ENCODE measurements around the gene TBC1D2. TPM values are rescaled to one million over a fixed set of nuclear protein-coding genes. Genes with fewer than 3 reads are reported as not detected.

Gene TBC1D2
- total and polyA plus RNA-seq, 10 of the 15 experiments (the other 5 are each of a cell fraction or from before 2014, with no cell fraction given), result 0.04 to 1.6 (median 1.1) TPM

GRCh38 chr9:98275159-98275558, 19.7 kb upstream of the TBC1D2 start (continued):
- TF ChIP-seq CREM (IDR thresholded peaks at IDR 0.05; ENCODE audit: low read depth), result no peak
- TF ChIP-seq EP300 (IDR thresholded peaks at IDR 0.05; ENCODE audit: borderline replicate concordance in 1 of 2, control insufficient read depth in 1 of 2, low read depth in 2 of 2, low read length in 2 of 2), result no peak
- TF ChIP-seq, protein P1, sequence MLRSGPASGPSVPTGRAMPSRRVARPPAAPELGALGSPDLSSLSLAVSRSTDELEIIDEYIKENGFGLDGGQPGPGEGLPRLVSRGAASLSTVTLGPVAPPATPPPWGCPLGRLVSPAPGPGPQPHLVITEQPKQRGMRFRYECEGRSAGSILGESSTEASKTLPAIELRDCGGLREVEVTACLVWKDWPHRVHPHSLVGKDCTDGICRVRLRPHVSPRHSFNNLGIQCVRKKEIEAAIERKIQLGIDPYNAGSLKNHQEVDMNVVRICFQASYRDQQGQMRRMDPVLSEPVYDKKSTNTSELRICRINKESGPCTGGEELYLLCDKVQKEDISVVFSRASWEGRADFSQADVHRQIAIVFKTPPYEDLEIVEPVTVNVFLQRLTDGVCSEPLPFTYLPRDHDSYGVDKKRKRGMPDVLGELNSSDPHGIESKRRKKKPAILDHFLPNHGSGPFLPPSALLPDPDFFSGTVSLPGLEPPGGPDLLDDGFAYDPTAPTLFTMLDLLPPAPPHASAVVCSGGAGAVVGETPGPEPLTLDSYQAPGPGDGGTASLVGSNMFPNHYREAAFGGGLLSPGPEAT (IDR thresholded peaks at IDR 0.05; ENCODE audit: low read depth), result no peak
- no peak for TF ChIP-seq FOS (IDR thresholded peaks at IDR 0.05; ENCODE audit: borderline replicate concordance, extremely low read depth, insufficient read length)

DNA sequence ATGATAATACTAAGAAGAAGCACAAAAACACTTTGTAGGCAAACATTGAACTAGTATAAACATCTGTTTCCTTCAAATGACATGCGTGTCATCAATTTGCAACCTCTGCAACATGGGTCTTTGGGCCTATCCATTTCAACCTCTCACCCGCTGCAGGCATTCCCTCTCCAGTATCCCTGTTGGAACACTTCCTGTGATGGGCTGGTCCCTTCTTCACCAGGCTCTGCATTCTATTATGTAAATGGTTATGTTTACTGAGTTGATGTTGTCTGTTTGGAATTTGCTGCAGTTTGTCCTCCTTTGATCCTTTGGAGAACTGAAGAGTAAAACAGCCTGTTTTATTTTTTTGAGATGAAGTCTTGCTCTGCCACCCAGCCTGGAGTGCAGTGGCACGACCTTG, 16.6 kb upstream of the TBC1D2 start:
- no peak for DNase-seq (ENCODE audit: low read depth, low spot score)
- H3K4me3 ChIP-seq, result no peak overlapping the region
- BruUV-seq (replicated peaks), result no TSS peak
- ChIA-PET POLR2A (no interaction called here), SMC1A (ENCODE audit: uncharacterized antibody, unreplicated experiment) (interaction anchor here (0.7 kb wide), 1 partner anchor 21 kb away, joined by 3 read pairs; no protein-coding TSS in a partner anchor), RAD21 (ENCODE audit: unreplicated experiment) (no interaction called here), CTCF (no interaction called here)
- no peaks in the 10 kb centered on the region for H3K36me3 ChIP-seq (ENCODE audit: control insufficient read depth in 2 of 2, insufficient read depth in 2 of 2, low read length in 1 of 2)
- no peaks in the 10 kb centered on the region for H3K4me1 ChIP-seq (ENCODE audit: control insufficient read depth, insufficient read depth, low read length)
- H3K27ac ChIP-seq (ENCODE audit: control insufficient read depth, insufficient read depth), result no peak overlapping the region
- intact Hi-C loops (cut with micrococcal nuclease; ENCODE audit: unreplicated experiment) (no loop called here), in situ Hi-C loops (cut with MboI) (no loop called here)
- no peaks in the 10 kb centered on the region for H3K9me3 ChIP-seq (replicated peaks; ENCODE audit: control insufficient read depth, insufficient read depth, low read length)
- no peak overlapping the region for H3K4me2 ChIP-seq (ENCODE audit: control insufficient read depth, insufficient read depth)
- ATAC-seq, result no peak
- no peaks in the 10 kb centered on the region for H3K79me2 ChIP-seq (ENCODE audit: control insufficient read depth, insufficient read depth, low read length)
- 57% methylated on average over 3 of the region's 3 CpGs for WGBS (ENCODE audit: insufficient coverage, insufficient replicate concordance, low lambda C conversion rate, missing lambda C conversion rate)
- no peak overlapping the region for H2AFZ ChIP-seq (ENCODE audit: control insufficient read depth, low read depth, low read length)
- TF ChIP-seq, protein P2, sequence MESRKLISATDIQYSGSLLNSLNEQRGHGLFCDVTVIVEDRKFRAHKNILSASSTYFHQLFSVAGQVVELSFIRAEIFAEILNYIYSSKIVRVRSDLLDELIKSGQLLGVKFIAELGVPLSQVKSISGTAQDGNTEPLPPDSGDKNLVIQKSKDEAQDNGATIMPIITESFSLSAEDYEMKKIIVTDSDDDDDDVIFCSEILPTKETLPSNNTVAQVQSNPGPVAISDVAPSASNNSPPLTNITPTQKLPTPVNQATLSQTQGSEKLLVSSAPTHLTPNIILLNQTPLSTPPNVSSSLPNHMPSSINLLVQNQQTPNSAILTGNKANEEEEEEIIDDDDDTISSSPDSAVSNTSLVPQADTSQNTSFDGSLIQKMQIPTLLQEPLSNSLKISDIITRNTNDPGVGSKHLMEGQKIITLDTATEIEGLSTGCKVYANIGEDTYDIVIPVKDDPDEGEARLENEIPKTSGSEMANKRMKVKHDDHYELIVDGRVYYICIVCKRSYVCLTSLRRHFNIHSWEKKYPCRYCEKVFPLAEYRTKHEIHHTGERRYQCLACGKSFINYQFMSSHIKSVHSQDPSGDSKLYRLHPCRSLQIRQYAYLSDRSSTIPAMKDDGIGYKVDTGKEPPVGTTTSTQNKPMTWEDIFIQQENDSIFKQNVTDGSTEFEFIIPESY (IDR thresholded peaks at IDR 0.05), result no peak
- TF ChIP-seq IKZF1 (conservative IDR thresholded peaks at IDR 0.05) (no peak), NFIC (IDR thresholded peaks at IDR 0.05; ENCODE audit: low read depth, low read length) (no peak), NRF1 (conservative IDR thresholded peaks at IDR 0.05; ENCODE audit: low read depth, low read length) (no peak), CHD2 (IDR thresholded peaks at IDR 0.05; ENCODE audit: borderline replicate concordance, low read depth, low read length) (no peak)
- TF ChIP-seq, protein P3, sequence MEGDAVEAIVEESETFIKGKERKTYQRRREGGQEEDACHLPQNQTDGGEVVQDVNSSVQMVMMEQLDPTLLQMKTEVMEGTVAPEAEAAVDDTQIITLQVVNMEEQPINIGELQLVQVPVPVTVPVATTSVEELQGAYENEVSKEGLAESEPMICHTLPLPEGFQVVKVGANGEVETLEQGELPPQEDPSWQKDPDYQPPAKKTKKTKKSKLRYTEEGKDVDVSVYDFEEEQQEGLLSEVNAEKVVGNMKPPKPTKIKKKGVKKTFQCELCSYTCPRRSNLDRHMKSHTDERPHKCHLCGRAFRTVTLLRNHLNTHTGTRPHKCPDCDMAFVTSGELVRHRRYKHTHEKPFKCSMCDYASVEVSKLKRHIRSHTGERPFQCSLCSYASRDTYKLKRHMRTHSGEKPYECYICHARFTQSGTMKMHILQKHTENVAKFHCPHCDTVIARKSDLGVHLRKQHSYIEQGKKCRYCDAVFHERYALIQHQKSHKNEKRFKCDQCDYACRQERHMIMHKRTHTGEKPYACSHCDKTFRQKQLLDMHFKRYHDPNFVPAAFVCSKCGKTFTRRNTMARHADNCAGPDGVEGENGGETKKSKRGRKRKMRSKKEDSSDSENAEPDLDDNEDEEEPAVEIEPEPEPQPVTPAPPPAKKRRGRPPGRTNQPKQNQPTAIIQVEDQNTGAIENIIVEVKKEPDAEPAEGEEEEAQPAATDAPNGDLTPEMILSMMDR (IDR thresholded peaks at IDR 0.05 in 2 of 3, conservative IDR thresholded peaks at IDR 0.05 in 1 of 3; ENCODE audit: control insufficient read depth in 2 of 3, extremely low read depth in 1 of 3, insufficient read depth in 1 of 3, low read depth in 3 of 3, low read length in 3 of 3), result no peak
- TF ChIP-seq, protein P4, sequence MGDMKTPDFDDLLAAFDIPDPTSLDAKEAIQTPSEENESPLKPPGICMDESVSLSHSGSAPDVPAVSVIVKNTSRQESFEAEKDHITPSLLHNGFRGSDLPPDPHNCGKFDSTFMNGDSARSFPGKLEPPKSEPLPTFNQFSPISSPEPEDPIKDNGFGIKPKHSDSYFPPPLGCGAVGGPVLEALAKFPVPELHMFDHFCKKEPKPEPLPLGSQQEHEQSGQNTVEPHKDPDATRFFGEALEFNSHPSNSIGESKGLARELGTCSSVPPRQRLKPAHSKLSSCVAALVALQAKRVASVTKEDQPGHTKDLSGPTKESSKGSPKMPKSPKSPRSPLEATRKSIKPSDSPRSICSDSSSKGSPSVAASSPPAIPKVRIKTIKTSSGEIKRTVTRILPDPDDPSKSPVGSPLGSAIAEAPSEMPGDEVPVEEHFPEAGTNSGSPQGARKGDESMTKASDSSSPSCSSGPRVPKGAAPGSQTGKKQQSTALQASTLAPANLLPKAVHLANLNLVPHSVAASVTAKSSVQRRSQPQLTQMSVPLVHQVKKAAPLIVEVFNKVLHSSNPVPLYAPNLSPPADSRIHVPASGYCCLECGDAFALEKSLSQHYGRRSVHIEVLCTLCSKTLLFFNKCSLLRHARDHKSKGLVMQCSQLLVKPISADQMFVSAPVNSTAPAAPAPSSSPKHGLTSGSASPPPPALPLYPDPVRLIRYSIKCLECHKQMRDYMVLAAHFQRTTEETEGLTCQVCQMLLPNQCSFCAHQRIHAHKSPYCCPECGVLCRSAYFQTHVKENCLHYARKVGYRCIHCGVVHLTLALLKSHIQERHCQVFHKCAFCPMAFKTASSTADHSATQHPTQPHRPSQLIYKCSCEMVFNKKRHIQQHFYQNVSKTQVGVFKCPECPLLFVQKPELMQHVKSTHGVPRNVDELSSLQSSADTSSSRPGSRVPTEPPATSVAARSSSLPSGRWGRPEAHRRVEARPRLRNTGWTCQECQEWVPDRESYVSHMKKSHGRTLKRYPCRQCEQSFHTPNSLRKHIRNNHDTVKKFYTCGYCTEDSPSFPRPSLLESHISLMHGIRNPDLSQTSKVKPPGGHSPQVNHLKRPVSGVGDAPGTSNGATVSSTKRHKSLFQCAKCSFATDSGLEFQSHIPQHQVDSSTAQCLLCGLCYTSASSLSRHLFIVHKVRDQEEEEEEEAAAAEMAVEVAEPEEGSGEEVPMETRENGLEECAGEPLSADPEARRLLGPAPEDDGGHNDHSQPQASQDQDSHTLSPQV (IDR thresholded peaks at IDR 0.05), result no peak
- no peaks in the 10 kb centered on the region for H4K20me1 ChIP-seq (ENCODE audit: control insufficient read depth, insufficient read depth)
- H3K9ac ChIP-seq (ENCODE audit: control insufficient read depth, insufficient read depth, low read length), result no peak overlapping the region
- peaks cover 0 to 4% of the 10 kb centered on the region in 2 experiments; a peak in 2 of 4 replicates for H3K27me3 ChIP-seq (replicated peaks in 1 of 2; ENCODE audit: control insufficient read depth in 2 of 2, insufficient read depth in 2 of 2, low read length in 1 of 2)
- no peak for FAIRE-seq
